ENCODE measurements around the gene ZHX3.

GRCh38 chr20:41259309-41259708 is 58.2 kb downstream of the ZHX3 start:
- TF ChIP-seq CTCF (IDR thresholded peaks at IDR 0.05) (no peak), POLR2A (IDR thresholded peaks at IDR 0.05) (no peak)

All from heart left ventricle (tissue), 13 donors.